HG02973 (cell line): Measurements from ENCODE around the gene BRDT.
"Not testable (repeated sequence)": the region's sequence is repeated elsewhere in the genome, so short reads cannot be mapped to it uniquely, and the experiment has no call there.

Source experiments
- ATAC-seq: cut with Tn5 transposase; IDR thresholded peaks from one replicate; pipeline ENCODE4 v1.9.1; 2021; ENCODE audit warnings: moderate library complexity; ENCODE audit not compliant: unreplicated experiment

Gene BRDT

GRCh38 chr1:91981996-91982609 lies 32.9 kb downstream of the BRDT start:
- ATAC-seq, result no peak

- ATAC-seq, result no peak
Measured at GRCh38 chr1:91993256-91993655, 44.1 kb downstream of the BRDT start.

GRCh38 chr1:91997607-91998195 lies 48.5 kb downstream of the BRDT start:
- ATAC-seq, result no peak

- ATAC-seq, result no peak
Measured at GRCh38 chr1:92004129-92004528, 54.9 kb downstream of the BRDT start.

GRCh38 chr1:92013923-92014322 lies 64.7 kb downstream of the BRDT start:
- ATAC-seq, result no peak

GRCh38 chr1:92016720-92017316 lies 67.6 kb downstream of the BRDT start:
- ATAC-seq, result no peak

GRCh38 chr1:92017656-92018055 lies 68.5 kb downstream of the BRDT start:
- ATAC-seq, result no peak

- ATAC-seq, result not testable (repeated sequence)
Measured at GRCh38 chr1:92026042-92026441, 76.8 kb downstream of the BRDT start.

- ATAC-seq, result no peak
Measured at GRCh38 chr1:92026806-92027205, 77.6 kb downstream of the BRDT start.

GRCh38 chr1:92029241-92029922 lies 80.2 kb downstream of the BRDT start:
- ATAC-seq, result no peak

GRCh38 chr1:92030656-92031107 lies 81.5 kb downstream of the BRDT start:
- no peak for ATAC-seq

- no peak for ATAC-seq
Measured at GRCh38 chr1:92031281-92032110, 82.3 kb downstream of the BRDT start.

- ATAC-seq, result no peak
Measured at GRCh38 chr1:92037400-92037799, 88.2 kb downstream of the BRDT start.

- ATAC-seq, result no peak
Measured at GRCh38 chr1:92038695-92039346, 89.6 kb downstream of the BRDT start.

- ATAC-seq, result no peak
Measured at GRCh38 chr1:92040971-92041370, 91.8 kb downstream of the BRDT start.

- no peak for ATAC-seq
Measured at GRCh38 chr1:92043621-92044020, 94.4 kb downstream of the BRDT start.

- no peak for ATAC-seq
Measured at GRCh38 chr1:92045766-92046495, 96.7 kb downstream of the BRDT start.

GRCh38 chr1:92051948-92052347 lies 102.7 kb downstream of the BRDT start:
- no peak for ATAC-seq
